Measurements from ENCODE around the gene KCNK18.

- no peak for TF ChIP-seq CTCF (conservative IDR thresholded peaks at IDR 0.05; ENCODE audit: low read depth in 2 of 2)
- no peak for TF ChIP-seq EZH2phosphoT487 (IDR thresholded peaks at IDR 0.05; ENCODE audit: unreplicated experiment)
- no peak for TF ChIP-seq EZH2 (IDR thresholded peaks at IDR 0.05; ENCODE audit: low read depth, unreplicated experiment)
- no peak for TF ChIP-seq REST (IDR thresholded peaks at IDR 0.05; ENCODE audit: unreplicated experiment)
- no peak for TF ChIP-seq STAT1 (IDR thresholded peaks at IDR 0.05; ENCODE audit: unreplicated experiment)
- no peak for TF ChIP-seq ETS1 (IDR thresholded peaks at IDR 0.05)
- TF ChIP-seq POLR2AphosphoS5 (IDR thresholded peaks at IDR 0.05; ENCODE audit: low read depth) = no peak
- no peak for TF ChIP-seq CREB1 (CRISPR knock-in tag; IDR thresholded peaks at IDR 0.05; ENCODE audit: low read depth)
- no peak for TF ChIP-seq JUNB (IDR thresholded peaks at IDR 0.05; ENCODE audit: unreplicated experiment)
- TF ChIP-seq NANOG (IDR thresholded peaks at IDR 0.05; ENCODE audit: borderline replicate concordance) = no peak
- TF ChIP-seq ZNF331 (CRISPR knock-in tag; IDR thresholded peaks at IDR 0.05; ENCODE audit: low read depth) = no peak
- no peak for TF ChIP-seq ZNF462 (CRISPR knock-in tag; IDR thresholded peaks at IDR 0.05)
- no peak for TF ChIP-seq ZNF114 (CRISPR knock-in tag; IDR thresholded peaks at IDR 0.05)
Measured at GRCh38 chr10:117216028-117216427, 18.7 kb downstream of the KCNK18 start.
